B cell (primary cell): Measurements from ENCODE around the gene SELENBP1. TPM values are rescaled to one million over a fixed set of nuclear protein-coding genes. Genes with fewer than 3 reads are reported as not detected.

ENCODE experiments used
- ATAC-seq: fragments of 200-7000 bp; cut with Tn5 transposase; one replicate; pipeline ENCODE4 v1.10.0; 2021; ENCODE audit warnings: low read depth, mild to moderate bottlenecking, moderate number of reproducible peaks, moderate library complexity
- CTCF ChIA-PET: fragments of 350-600 bp; sonication (Branson Sonifier 250); formaldehyde crosslinking; loops from one replicate; lab custom pipeline; 2021; ENCODE audit warnings: antibody characterized with exemption, inconsistent platforms; lab: Charles Lee
- POLR2A ChIA-PET: fragments of 350-600 bp; sonication (Branson Sonifier 250); formaldehyde crosslinking; loops from one replicate; lab custom pipeline; 2021; ENCODE audit warnings: antibody characterized with exemption; lab: Charles Lee
- DNase-seq: peaks from one replicate; pipeline ENCODE4 v3.0.0; 2013
- H2AFZ ChIP-seq: 2 replicates; pipeline ENCODE4 v1.6.1; 2012; ENCODE audit warnings: mild to moderate bottlenecking, low read depth, low read length; ENCODE audit not compliant: insufficient read depth, poor library complexity, severe bottlenecking
- H3K27ac ChIP-seq, 2 donors: 1 replicate in 1 of 2; 2 replicates in 1 of 2; pipeline ENCODE4 v1.5.1; 2012 to 2013; ENCODE audit warnings: low read length in 2 of 2, mild to moderate bottlenecking in 2 of 2, moderate library complexity in 1 of 2
- H3K27me3 ChIP-seq, 4 experiments: fragments of 200-600 bp in 1 of 4; sonication (generic) in 1 of 4; replicated peaks in 1 of 4; 1 replicate in 2 of 4; 2 replicates in 2 of 4; pipeline versions ENCODE4 v1.6.1 to v1.7.0; 2013 to 2016; ENCODE audit warnings: low read length in 3 of 4, mild to moderate bottlenecking in 2 of 4, mixed read lengths in 1 of 4, moderate library complexity in 1 of 4; ENCODE audit not compliant: insufficient read depth in 4 of 4, control insufficient read depth in 3 of 4; ENCODE audit errors: control extremely low read depth in 1 of 4
- H3K36me3 ChIP-seq, 2 experiments: replicated peaks in 1 of 2; 1 replicate in 1 of 2; 2 replicates in 1 of 2; pipeline versions ENCODE4 v1.6.1 to v1.7.1; 2013; ENCODE audit warnings: low read length in 1 of 2; ENCODE audit not compliant: insufficient read depth in 2 of 2, control insufficient read depth in 1 of 2; ENCODE audit errors: control extremely low read depth in 1 of 2, extremely low read depth in 1 of 2
- H3K4me1 ChIP-seq, 2 donors: fragments of 200-600 bp in 1 of 2; sonication (generic) in 1 of 2; 1 replicate in 1 of 2; 2 replicates in 1 of 2; pipeline versions ENCODE4 v1.5.1 to v1.6.1; 2013 to 2017; ENCODE audit warnings: low read length in 2 of 2; ENCODE audit not compliant: control insufficient read depth in 2 of 2, insufficient read depth in 2 of 2
- H3K4me2 ChIP-seq: replicated peaks from 2 replicates; pipeline ENCODE3; 2012; ENCODE audit warnings: mild to moderate bottlenecking, low read depth, low read length; ENCODE audit not compliant: poor library complexity, severe bottlenecking
- H3K4me3 ChIP-seq, 5 experiments: fragments of 200-600 bp in 1 of 5; sonication (generic) in 1 of 5; 1 replicate in 3 of 5; 2 replicates in 2 of 5; pipeline versions ENCODE4 v1.5.1 to v1.7.0; 2011 to 2016; ENCODE audit warnings: low read length in 4 of 5, mild to moderate bottlenecking in 4 of 5, low read depth in 2 of 5, control low read depth in 1 of 5, moderate library complexity in 1 of 5; ENCODE audit not compliant: insufficient read depth in 1 of 5; ENCODE audit errors: control extremely low read depth in 1 of 5, extremely low read depth in 1 of 5
- H3K79me2 ChIP-seq: fragments of 200-600 bp; sonication (generic); one replicate; pipeline ENCODE4 v1.6.0; 2016; ENCODE audit warnings: low read length; ENCODE audit not compliant: control insufficient read depth, insufficient read depth
- H3K9ac ChIP-seq: fragments of 200-600 bp; sonication (generic); 2 replicates; pipeline ENCODE4 v1.6.1; 2017; ENCODE audit warnings: mild to moderate bottlenecking, low read length, moderate library complexity
- H3K9me3 ChIP-seq, 3 donors: one replicate each; pipeline versions ENCODE4 v1.6.1 to v1.7.1; 2013; ENCODE audit warnings: low read length in 2 of 3; ENCODE audit not compliant: control insufficient read depth in 2 of 3, insufficient read depth in 1 of 3; ENCODE audit errors: control extremely low read depth in 1 of 3
- H4K20me1 ChIP-seq: 2 replicates; pipeline ENCODE4 v1.6.0; 2012; ENCODE audit warnings: mild to moderate bottlenecking, low read length; ENCODE audit not compliant: insufficient read depth, control insufficient read depth, poor library complexity, severe bottlenecking
- H3K27ac Mint-ChIP-seq: one replicate; pipeline ENCODE4 v1.8.0; 2021; ENCODE audit warnings: mixed read lengths
- H3K27me3 Mint-ChIP-seq: one replicate; pipeline ENCODE4 v1.8.0; 2021; ENCODE audit warnings: mixed read lengths
- H3K4me1 Mint-ChIP-seq: one replicate; pipeline ENCODE4 v1.8.0; 2021; ENCODE audit warnings: mixed read lengths
- H3K4me3 Mint-ChIP-seq: one replicate; pipeline ENCODE4 v1.8.0; 2021; ENCODE audit warnings: mixed read lengths
- H3K9me3 Mint-ChIP-seq: one replicate; pipeline ENCODE4 v1.8.0; 2022; ENCODE audit warnings: mixed read lengths; ENCODE audit not compliant: insufficient read depth
- EZH2 ChIP-seq: IDR thresholded peaks from 2 replicates; pipeline ENCODE4 v1.6.1; 2012; ENCODE audit warnings: borderline replicate concordance, low read depth, mild to moderate bottlenecking, moderate library complexity, low read length; ENCODE audit not compliant: insufficient read depth, poor library complexity, severe bottlenecking
- WGBS: methylation state at CpG from one replicate; pipeline ENCODE4 v1.1.5; 2013; ENCODE audit warnings: missing lambda C conversion rate; ENCODE audit not compliant: insufficient coverage; 5-methylcytosine and 5-hydroxymethylcytosine counted together
- intact Hi-C: fragments of 100-400 bp; cut with micrococcal nuclease; formaldehyde crosslinking; loops from one replicate; pipeline ENCODE4 v1.10.0; 2022
- polyA plus RNA-seq: library from polyadenylated mRNA; depleted of rRNA; stranded (reverse); fragments of >200 nt; gene quantifications from 2 replicates; pipeline ENCODE4 v1.2.3, GENCODE V29; 2012
- total RNA-seq, 2 donors: library from RNA; stranded (reverse); fragments of 120-200 nt in 1 of 2; gene quantifications; 1 replicate in 1 of 2; 2 replicates in 1 of 2; pipeline versions ENCODE4 v1.2.3 to v1.2.4, GENCODE V29; 2013 to 2022
- TF ChIP-seq, protein P1 (sequence below): fragments of 200-600 bp; IDR thresholded peaks from one replicate; pipeline ENCODE4 v1.8.0; 2022; ENCODE audit warnings: antibody characterized with exemption, mild to moderate bottlenecking

SELENBP1 gene
- total and polyA plus RNA-seq, 2 donors (not counting 1 experiment from before 2014, with no cell fraction given) = 0.37 TPM; not detected in 1

- no peaks in the 10 kb centered on the region for H3K9me3 Mint-ChIP-seq
- H3K79me2 ChIP-seq = peaks cover 36% of the 10 kb centered on the region
- H3K27ac Mint-ChIP-seq = peak overlapping the region; percentile 83
- no peak overlapping the region for H2AFZ ChIP-seq
- H3K4me3 ChIP-seq = no peak overlapping the region
- ATAC-seq (no peak), DNase-seq (no peak)
- H3K27ac ChIP-seq = peak overlapping the region; percentile 25 to 99
- H3K36me3 ChIP-seq = peaks cover 3 to 44% of the 10 kb centered on the region in 2 experiments
- H3K4me1 ChIP-seq = peaks cover 37 to 41% of the 10 kb centered on the region in 2 donors
- no peaks in the 10 kb centered on the region for H3K27me3 ChIP-seq
- intact Hi-C loops = loop anchor here (10.0 kb wide), 1 partner anchor 179 kb away; the partner anchor contains the start of genes LYSMD1 and SCNM1
- no peaks in the 10 kb centered on the region for H3K27me3 Mint-ChIP-seq
- no peak overlapping the region for H3K4me3 Mint-ChIP-seq
- CTCF ChIA-PET = interaction anchor here (1.2 to 9.8 kb wide), 3 partner anchors 14 to 244 kb away, joined by 3 to 239 read pairs (median 148); partner anchors contain the start of gene PI4KB
- POLR2A ChIA-PET = no interaction called here
- no peak overlapping the region for H3K9ac ChIP-seq
- no peak overlapping the region for H3K4me2 ChIP-seq
- TF ChIP-seq, protein P1, sequence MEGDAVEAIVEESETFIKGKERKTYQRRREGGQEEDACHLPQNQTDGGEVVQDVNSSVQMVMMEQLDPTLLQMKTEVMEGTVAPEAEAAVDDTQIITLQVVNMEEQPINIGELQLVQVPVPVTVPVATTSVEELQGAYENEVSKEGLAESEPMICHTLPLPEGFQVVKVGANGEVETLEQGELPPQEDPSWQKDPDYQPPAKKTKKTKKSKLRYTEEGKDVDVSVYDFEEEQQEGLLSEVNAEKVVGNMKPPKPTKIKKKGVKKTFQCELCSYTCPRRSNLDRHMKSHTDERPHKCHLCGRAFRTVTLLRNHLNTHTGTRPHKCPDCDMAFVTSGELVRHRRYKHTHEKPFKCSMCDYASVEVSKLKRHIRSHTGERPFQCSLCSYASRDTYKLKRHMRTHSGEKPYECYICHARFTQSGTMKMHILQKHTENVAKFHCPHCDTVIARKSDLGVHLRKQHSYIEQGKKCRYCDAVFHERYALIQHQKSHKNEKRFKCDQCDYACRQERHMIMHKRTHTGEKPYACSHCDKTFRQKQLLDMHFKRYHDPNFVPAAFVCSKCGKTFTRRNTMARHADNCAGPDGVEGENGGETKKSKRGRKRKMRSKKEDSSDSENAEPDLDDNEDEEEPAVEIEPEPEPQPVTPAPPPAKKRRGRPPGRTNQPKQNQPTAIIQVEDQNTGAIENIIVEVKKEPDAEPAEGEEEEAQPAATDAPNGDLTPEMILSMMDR = no peak
- no peak for TF ChIP-seq EZH2
- H3K9me3 ChIP-seq = no peaks in the 10 kb centered on the region
- H3K4me1 Mint-ChIP-seq = peaks cover 60% of the 10 kb centered on the region
- WGBS = 81% methylated on average over 9 of the region's 9 CpGs
- H4K20me1 ChIP-seq = no peaks in the 10 kb centered on the region
Measured at GRCh38 chr1:151343587-151343986, 28.9 kb downstream of the SELENBP1 start.

DNA sequence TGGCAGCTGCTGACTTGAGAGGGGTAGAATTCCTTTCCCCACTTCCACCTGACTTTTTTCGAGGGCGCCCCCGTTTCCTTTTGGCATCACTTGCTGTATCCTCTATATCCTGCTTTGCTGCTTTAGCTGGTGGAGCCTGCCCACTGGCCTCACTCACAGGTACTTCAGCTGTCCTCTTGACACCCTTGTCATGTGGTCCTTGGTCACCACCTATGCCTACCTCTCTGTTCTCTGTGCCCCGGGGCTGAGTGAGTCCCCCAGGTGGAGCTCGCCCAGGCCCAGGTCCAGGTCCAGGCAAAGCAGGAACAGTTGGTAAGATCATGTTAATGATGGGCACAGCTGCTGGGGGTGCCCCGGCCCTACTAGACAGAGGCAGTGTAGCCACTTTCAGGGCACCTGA is 29.9 kb downstream of the SELENBP1 start:
- Mint-ChIP-seq H3K4me3 (no peak overlapping the region), H3K9me3 (no peaks in the 10 kb centered on the region), H3K4me1 (peaks cover 52% of the 10 kb centered on the region), H3K27ac (peak overlapping the region; percentile 27), H3K27me3 (no peaks in the 10 kb centered on the region)
- H3K27ac ChIP-seq = peak overlapping the region in 1 of 2 donors; percentile 99
- no peaks in the 10 kb centered on the region for H3K27me3 ChIP-seq
- H2AFZ ChIP-seq = no peak overlapping the region
- no peak overlapping the region for H3K4me2 ChIP-seq
- H3K9me3 ChIP-seq = no peaks in the 10 kb centered on the region
- peaks cover 31% of the 10 kb centered on the region for H3K79me2 ChIP-seq
- H3K9ac ChIP-seq = no peak overlapping the region
- intact Hi-C loops = loop anchor here (10.0 kb wide), 1 partner anchor 178 kb away; the partner anchor contains the start of genes LYSMD1 and SCNM1
- 100% methylated on average over 3 of the region's 6 CpGs for WGBS
- peaks cover 29 to 31% of the 10 kb centered on the region in 2 donors for H3K4me1 ChIP-seq
- H3K36me3 ChIP-seq = peaks cover 3 to 44% of the 10 kb centered on the region in 2 experiments
- POLR2A ChIA-PET = interaction anchor here (0.6 kb wide), 1 partner anchor 77 kb away, joined by 11 read pairs; no protein-coding TSS in a partner anchor
- CTCF ChIA-PET = interaction anchor here (0.7 to 9.8 kb wide), 4 partner anchors 13 to 59 kb away, joined by 3 to 239 read pairs (median 88); partner anchors contain the start of genes PI4KB and PSMB4
- no peak for DNase-seq
- no peaks in the 10 kb centered on the region for H4K20me1 ChIP-seq
- H3K4me3 ChIP-seq = no peak overlapping the region
- TF ChIP-seq, protein P1 = no peak
- TF ChIP-seq EZH2 = no peak
- ATAC-seq = no peak
